ENCODE measurements around the gene LFNG.

The LFNG gene

GRCh38 chr7:2575733-2576340 is 56.3 kb downstream of the LFNG start:
- DNase-seq, result no peak

GRCh38 chr7:2576742-2577491 is 57.3 kb downstream of the LFNG start:
- DNase-seq, result no peak
